ENCODE measurements around the gene NTM. TPM values are rescaled to one million over a fixed set of nuclear protein-coding genes. Genes with fewer than 3 reads are reported as not detected.

NTM gene
- total RNA-seq, 4 donors from 2014 or later: 1.4 to 2.8 (median 1.7) TPM

DNA sequence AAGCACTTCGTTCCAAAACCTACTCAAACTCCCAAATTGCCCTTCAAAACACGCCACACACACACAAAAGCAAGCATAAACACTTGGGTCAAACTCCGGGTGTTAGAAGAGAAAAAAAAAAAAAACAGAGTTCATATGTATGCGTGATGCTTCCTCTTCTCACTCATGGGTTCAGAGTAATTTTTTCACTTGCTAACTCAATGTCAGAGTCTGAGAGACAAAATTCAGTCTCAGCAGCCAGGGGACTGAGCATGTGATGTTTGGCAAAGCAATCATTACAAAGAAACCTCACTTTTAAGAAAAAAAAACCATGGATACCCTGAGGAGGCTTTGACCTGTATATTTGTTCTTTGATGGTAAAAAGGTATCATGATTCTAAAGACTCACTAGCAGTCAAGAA lies 461.7 kb downstream of the NTM start:
- TF ChIP-seq POLR2A (IDR thresholded peaks at IDR 0.05): no peak
- no peak for TF ChIP-seq CTCF (IDR thresholded peaks at IDR 0.05)
- no peaks in the 10 kb centered on the region for H3K27me3 ChIP-seq
- H3K4me1 ChIP-seq: no peaks in the 10 kb centered on the region
- DNase-seq: no peak
- H3K4me3 ChIP-seq: no peak overlapping the region
- no peaks in the 10 kb centered on the region for H3K36me3 ChIP-seq
- no peak overlapping the region for H3K27ac ChIP-seq
- no peaks in the 10 kb centered on the region for H3K9me3 ChIP-seq

DNA sequence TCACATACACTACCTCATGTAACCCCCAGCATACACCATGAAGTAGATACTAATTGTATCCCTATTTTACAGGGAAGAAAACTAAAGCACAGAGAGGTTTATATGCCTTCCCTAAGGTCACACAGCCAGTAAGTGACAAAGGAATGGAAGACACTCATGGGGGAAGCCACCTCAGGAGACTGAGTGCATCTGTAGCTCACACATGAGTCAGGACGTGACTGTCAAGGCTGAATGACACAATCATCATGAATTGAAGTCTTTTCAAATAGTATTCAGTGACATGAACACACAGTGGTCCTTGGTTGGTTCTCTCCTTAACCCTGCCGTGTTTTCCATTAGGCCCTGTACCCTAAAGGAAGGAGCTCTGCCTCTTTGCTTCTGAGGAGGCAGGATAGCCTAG lies 463.0 kb downstream of the NTM start:
- Histone ChIP-seq H3K27ac (no peak overlapping the region), H3K4me3 (no peak overlapping the region), H3K4me1 (no peaks in the 10 kb centered on the region), H3K36me3 (no peaks in the 10 kb centered on the region), H3K9me3 (no peaks in the 10 kb centered on the region), H3K27me3 (no peaks in the 10 kb centered on the region)
- DNase-seq: no peak
- TF ChIP-seq CTCF (IDR thresholded peaks at IDR 0.05): no peak
- no peak for TF ChIP-seq POLR2A (IDR thresholded peaks at IDR 0.05)

GRCh38 chr11:131837562-131837961 lies 467.1 kb downstream of the NTM start:
- no peak overlapping the region for H3K27ac ChIP-seq
- H3K36me3 ChIP-seq: no peaks in the 10 kb centered on the region
- H3K9me3 ChIP-seq: no peaks in the 10 kb centered on the region
- no peak for DNase-seq
- TF ChIP-seq CTCF (IDR thresholded peaks at IDR 0.05) (no peak), POLR2A (IDR thresholded peaks at IDR 0.05) (no peak)
- H3K4me3 ChIP-seq: no peak overlapping the region
- H3K27me3 ChIP-seq: no peaks in the 10 kb centered on the region
- H3K4me1 ChIP-seq: no peaks in the 10 kb centered on the region

DNA sequence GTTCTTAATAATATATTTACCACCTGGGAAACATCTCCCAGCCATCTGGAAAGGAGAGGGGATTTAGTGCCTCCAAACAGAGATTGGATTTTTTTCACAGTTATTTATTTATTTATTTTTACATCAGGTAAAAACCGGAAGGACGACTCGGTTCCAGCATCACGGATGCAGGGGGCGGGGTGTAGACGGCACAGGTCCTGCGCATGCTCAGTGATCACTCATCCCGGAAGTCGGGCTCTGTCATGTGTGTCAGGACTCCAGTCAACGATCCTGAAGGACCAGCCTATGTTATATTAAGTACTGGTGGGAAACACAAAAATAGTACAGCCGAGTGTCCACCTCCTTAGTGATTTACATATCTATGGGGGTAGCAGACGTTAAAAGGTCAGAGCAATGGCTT lies 467.6 kb downstream of the NTM start:
- Histone ChIP-seq H3K9me3 (no peaks in the 10 kb centered on the region), H3K4me3 (no peak overlapping the region), H3K27ac (no peak overlapping the region), H3K4me1 (no peaks in the 10 kb centered on the region), H3K27me3 (no peaks in the 10 kb centered on the region), H3K36me3 (no peaks in the 10 kb centered on the region)
- DNase-seq: no peak
- TF ChIP-seq POLR2A (IDR thresholded peaks at IDR 0.05) (no peak), CTCF (IDR thresholded peaks at IDR 0.05) (no peak)

DNA sequence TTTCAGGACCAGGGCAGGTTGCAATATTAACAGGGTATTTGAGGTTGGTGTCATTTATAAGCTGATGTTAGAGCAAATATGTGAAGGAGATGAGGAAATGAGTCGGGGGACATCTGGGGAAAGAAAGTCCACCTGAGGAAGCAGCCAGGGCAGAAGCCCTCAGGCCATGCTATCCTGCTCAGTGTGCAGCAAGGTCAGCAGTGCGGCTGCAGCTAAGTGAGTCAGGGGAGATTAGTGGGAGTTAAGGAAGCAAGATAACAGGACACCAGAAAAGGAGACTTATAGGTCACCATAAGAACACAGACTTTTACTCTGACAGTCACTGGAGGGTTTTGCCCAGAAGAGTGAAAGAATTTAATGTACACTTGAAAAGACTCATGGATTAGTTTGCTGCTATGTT lies 468.9 kb downstream of the NTM start:
- Histone ChIP-seq H3K4me1 (no peaks in the 10 kb centered on the region), H3K27me3 (no peaks in the 10 kb centered on the region), H3K9me3 (no peaks in the 10 kb centered on the region), H3K27ac (no peak overlapping the region), H3K4me3 (no peak overlapping the region), H3K36me3 (no peaks in the 10 kb centered on the region)
- TF ChIP-seq CTCF (IDR thresholded peaks at IDR 0.05) (no peak), POLR2A (IDR thresholded peaks at IDR 0.05) (no peak)
- no peak for DNase-seq

DNA sequence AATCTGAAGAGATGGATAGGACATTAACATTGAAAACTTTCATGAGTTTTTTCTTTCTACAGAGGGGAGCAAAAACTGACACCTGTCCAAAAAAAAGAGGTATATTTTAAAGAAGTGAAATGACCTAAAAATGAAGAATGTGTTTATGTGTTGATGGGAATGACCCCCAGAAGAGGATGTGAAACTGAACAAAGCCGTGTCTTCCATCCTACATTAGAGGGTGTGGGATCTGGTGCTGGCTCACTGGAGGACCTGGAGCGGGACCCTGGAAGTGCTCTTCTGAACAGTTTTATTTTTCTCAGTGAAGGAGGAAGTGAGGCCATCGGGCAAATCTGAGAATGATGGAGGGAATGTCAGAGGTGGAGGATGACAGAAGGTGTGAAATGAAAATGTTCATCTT lies 470.1 kb downstream of the NTM start:
- Histone ChIP-seq H3K9me3 (no peaks in the 10 kb centered on the region), H3K27ac (no peak overlapping the region), H3K27me3 (no peaks in the 10 kb centered on the region), H3K36me3 (no peaks in the 10 kb centered on the region), H3K4me1 (no peaks in the 10 kb centered on the region), H3K4me3 (no peak overlapping the region)
- TF ChIP-seq CTCF (IDR thresholded peaks at IDR 0.05) (no peak), POLR2A (IDR thresholded peaks at IDR 0.05) (no peak)
- no peak for DNase-seq

All from Peyer's patch (tissue), 4 donors.